ENCODE results near the gene XRN2.

DNA sequence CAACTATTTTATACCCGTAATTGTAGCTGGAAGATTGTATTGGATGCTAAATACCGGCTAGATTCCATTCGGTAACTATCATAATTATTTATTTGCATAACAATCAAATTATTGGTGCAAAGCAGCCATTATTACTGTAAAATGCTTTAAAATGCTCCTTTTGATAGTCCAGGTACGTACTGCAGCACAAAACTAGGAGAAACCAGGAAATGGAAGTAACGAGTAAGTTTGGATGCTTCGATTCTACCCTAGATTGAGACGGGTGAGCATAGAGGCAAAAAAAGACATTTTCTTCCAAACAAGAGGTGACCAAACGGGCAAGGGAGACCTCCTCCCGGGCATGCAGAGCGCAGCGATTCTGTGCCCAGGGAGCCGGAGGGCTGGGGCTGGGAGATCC lies 469 bp upstream of the XRN2 start:
- TF ChIP-seq POLR2A (IDR thresholded peaks at IDR 0.05; ENCODE audit: low read depth, low read length) (no peak), TAF1 (IDR thresholded peaks at IDR 0.05; ENCODE audit: low read depth, low read length) (no peak), SPI1 (IDR thresholded peaks at IDR 0.05; ENCODE audit: low read depth, low read length) (no peak), POLR2AphosphoS5 (IDR thresholded peaks at IDR 0.05; ENCODE audit: low read depth, low read length) (no peak)
